GM21786 (cell line): Measurements from ENCODE around the gene RIPOR2.

Experiments
- ATAC-seq: cut with Tn5 transposase; IDR thresholded peaks from one replicate; pipeline ENCODE4 v1.9.1; 2021; ENCODE audit not compliant: unreplicated experiment

The RIPOR2 gene

GRCh38 chr6:24909241-24910216, 26.2 kb downstream of the RIPOR2 start:
- ATAC-seq: no peak

GRCh38 chr6:24908650-24909035, 27.1 kb downstream of the RIPOR2 start:
- ATAC-seq: no peak

- peak; percentile 44 for ATAC-seq
Measured at GRCh38 chr6:24907919-24908649, 27.7 kb downstream of the RIPOR2 start.

- ATAC-seq: no peak
Measured at GRCh38 chr6:24906314-24906713, 29.4 kb downstream of the RIPOR2 start.

- no peak for ATAC-seq
Measured at GRCh38 chr6:24905483-24905882, 30.3 kb downstream of the RIPOR2 start.

- no peak for ATAC-seq
Measured at GRCh38 chr6:24903681-24904080, 32.1 kb downstream of the RIPOR2 start.

- no peak for ATAC-seq
Measured at GRCh38 chr6:24902782-24903181, 33.0 kb downstream of the RIPOR2 start.

- ATAC-seq: no peak
Measured at GRCh38 chr6:24901698-24902328, 33.9 kb downstream of the RIPOR2 start.

- ATAC-seq: no peak
Measured at GRCh38 chr6:24900917-24901697, 34.7 kb downstream of the RIPOR2 start.

GRCh38 chr6:24899997-24900325, 35.8 kb downstream of the RIPOR2 start:
- no peak for ATAC-seq

- ATAC-seq: no peak
Measured at GRCh38 chr6:24899136-24899996, 36.4 kb downstream of the RIPOR2 start.

GRCh38 chr6:24898676-24899075, 37.1 kb downstream of the RIPOR2 start:
- no peak for ATAC-seq

GRCh38 chr6:24897186-24897585, 38.6 kb downstream of the RIPOR2 start:
- no peak for ATAC-seq

- ATAC-seq: no peak
Measured at GRCh38 chr6:24893342-24893850, 42.4 kb downstream of the RIPOR2 start.

GRCh38 chr6:24891004-24891403, 44.8 kb downstream of the RIPOR2 start:
- no peak for ATAC-seq

- ATAC-seq: no peak
Measured at GRCh38 chr6:24890471-24890870, 45.3 kb downstream of the RIPOR2 start.

GRCh38 chr6:24888715-24889370, 46.9 kb downstream of the RIPOR2 start:
- no peak for ATAC-seq

- no peak for ATAC-seq
Measured at GRCh38 chr6:24887545-24888140, 48.1 kb downstream of the RIPOR2 start.

- peak; percentile 67 for ATAC-seq
Measured at GRCh38 chr6:24883618-24884017, 52.1 kb downstream of the RIPOR2 start.
